Myocyte (in vitro differentiated cells): ENCODE measurements around the gene SEPTIN3. TPM values are rescaled to one million over a fixed set of nuclear protein-coding genes. Genes with fewer than 3 reads are reported as not detected.
"Not testable (repeated sequence)": the region's sequence is repeated elsewhere in the genome, so short reads cannot be mapped to it uniquely, and the experiment has no call there.

Experiments
- DNase-seq: peaks from one replicate; pipeline ENCODE4 v3.0.0-alpha.2; 2012; ENCODE audit warnings: low read depth
- total RNA-seq: library from RNA; depleted of rRNA; stranded (reverse); fragments of >200 nt; gene quantifications from 2 replicates; pipeline ENCODE4 v1.2.3, GENCODE V29; 2014

SEPTIN3 gene
- total RNA-seq, 1 donor from 2014 or later = not detected

DNA sequence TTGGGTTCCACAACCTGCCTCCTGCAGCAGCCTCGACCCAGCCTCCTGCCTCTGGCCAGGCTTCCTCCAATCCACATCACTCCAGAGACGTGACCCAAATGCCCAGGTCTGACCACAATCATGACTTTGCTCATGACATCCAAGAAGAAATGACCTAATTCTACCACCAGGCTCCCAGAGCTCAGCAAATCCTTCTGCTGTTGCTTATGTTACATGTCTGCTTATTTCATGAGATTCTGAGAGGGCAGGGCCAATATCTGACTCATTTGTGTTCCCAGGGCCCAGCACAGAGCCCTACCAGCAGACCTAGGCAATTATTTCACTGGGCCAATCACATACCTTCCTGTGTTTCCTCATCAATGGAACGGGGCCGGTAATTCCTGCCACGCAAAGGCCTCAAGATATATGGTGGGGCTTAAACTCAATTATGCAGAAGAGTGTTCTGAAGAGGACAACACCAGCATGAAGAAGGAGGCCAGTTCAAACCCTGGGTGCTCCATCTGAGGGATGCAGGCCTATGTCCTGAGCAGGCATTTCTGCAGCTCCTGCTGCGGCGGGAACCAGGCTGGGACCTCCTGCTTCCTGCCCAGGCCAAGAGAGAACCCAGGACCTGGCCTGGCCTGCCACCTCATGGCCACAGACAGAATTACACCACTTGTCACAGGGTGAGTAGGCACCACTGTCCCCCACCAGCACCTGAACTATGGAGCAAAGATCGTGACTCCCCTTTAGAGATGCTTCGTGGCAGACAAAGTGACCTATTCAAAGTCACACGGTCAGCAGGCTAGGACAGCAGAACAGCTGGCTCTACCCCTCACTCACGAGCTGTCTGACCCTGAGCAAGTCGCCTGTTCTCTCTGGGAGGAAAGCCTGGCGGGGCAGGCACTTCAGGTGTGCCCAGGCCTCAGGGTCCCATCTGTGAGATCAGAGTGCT is 28.1 kb upstream of the SEPTIN3 start:
- DNase-seq = peak; percentile 84

DNA sequence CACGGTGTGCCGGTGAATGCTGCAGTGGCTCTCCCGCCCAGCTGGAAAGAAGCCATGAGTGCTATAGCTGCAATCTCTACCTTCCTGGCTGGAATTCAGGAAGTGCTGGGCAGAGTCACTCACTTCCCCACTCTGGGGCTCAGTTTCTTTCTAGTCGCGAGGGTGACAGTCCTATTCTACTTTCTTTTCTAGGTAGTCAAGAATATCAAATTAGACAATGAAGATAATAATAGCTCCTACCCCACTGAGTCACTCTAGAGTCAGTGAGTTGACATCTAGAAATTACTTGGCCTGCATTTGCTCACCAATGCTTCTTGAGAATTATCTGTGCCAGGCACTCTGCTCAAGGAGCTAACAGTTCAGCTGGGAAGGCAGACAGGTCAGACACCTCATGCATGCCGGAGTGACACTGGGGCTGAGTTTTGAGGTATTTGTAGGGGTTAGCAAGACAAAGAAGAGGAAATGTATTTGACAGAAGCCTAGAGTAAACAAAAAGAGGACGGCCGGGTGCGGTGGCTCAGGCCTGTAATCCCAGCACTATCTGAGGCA is 25.5 kb upstream of the SEPTIN3 start:
- peak; percentile 68 for DNase-seq

DNA sequence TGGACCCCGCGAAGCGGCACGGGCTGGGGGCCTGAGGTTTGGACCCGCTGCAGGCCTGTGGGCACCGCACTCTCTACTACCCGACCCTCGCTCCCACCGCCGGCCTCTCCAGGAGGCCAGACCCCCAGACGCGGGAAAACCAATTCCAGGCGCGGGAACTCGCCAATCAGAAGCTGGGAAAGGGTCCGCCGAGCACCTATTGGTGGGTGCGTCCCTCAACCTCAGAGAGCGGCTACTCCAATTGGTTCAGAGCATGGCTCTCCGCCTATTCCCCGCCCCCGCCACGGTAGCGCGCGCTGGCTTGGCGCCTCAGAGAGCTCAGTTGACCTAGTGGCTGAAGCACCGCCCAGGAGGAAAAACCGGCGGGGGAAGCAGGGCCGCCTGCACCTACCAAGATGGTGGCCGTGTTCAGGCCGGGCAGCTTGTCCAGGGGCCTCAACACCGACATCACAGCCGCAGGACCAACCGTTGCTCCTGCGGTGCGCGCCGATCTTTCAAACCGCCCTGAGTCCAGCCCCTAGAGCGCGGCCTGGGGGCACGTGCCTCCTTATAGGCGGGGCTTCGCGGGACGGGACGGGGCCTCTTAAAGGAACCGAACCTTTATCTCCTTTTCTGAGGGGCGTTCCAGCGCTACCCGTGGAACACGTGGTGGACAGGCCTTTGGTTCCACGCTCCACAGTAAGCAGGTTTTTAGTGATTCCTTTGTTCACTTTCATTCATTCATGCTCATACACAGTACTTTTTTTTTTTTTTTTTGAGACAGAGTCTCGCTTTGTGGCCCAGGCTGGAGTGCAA is 22.4 kb upstream of the SEPTIN3 start, which contains the start of gene CENPM:
TSS of gene CENPM (minus strand) at position 524 of the 795 bp plus-strand sequence. CDS start at position 448, 76 bp downstream.
- peak; percentile 96 for DNase-seq

DNA sequence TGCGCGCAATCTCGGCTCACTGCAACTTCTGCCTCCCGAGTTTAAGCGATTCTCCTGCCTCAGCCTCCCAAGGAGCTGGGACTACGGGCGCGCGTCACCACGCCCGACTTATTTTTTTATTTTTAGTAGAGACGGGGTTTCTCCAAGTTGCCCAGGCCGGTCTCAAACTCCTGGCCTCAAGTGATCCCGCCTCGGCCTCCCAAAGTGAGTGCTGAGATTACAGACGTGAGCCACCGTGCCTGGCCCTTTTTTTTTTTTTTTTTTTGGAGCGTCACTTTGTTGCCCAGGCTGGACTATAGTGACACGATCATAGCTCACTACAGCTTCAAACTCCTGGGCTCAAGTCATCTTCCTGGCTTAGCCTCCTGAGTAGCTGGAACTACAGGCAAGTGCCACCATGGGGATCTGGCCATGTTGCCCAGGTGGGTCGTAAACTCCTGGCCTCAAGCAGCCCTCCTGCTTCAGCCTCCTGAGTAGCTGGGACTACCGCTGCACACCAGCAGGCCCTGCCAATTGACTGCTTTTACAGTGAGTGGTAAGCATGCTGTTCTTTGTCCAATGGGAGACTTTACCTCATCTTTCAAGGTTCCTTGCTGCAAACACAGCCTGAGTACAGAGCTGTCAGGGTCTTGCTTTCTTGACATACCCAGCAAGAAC is 21.7 kb upstream of the SEPTIN3 start:
- DNase-seq = no peak

DNA sequence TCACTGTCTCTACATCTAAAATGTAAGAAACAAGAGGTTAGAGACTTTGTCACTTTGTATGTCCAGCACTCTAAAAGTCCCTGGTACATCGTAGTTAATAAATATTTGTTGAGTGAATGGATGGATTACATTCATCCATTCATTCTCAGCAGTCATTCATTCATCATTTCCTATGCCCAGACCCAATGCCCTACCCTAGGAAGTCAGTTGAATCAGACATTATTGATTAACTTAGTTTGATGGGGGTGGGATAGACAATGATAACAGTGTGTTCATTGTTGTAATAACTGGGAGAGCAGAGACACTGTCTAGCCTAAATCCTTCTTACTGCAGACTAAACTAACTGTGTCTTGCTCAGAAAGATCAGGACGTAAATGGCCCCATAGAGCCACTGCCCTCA is 21.1 kb upstream of the SEPTIN3 start:
- DNase-seq = no peak

DNA sequence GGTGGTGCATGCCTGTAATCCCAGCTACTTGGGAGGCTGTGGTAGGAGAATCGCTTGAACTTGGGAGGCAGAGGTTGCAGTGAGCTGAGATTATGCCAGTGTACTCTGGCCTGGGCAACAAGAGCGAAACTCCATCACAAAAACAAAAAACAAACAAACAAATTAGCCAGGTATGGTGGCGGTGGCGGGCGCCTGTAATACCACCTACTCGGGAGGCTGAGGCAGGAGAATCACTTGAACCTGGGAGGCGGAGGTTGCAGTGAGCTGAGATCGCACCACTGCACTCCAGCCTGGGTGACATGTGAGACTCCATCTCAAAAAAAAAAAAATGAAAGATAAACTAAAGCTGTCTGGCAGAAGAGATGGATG is 20.3 kb upstream of the SEPTIN3 start:
- DNase-seq = not testable (repeated sequence)

DNA sequence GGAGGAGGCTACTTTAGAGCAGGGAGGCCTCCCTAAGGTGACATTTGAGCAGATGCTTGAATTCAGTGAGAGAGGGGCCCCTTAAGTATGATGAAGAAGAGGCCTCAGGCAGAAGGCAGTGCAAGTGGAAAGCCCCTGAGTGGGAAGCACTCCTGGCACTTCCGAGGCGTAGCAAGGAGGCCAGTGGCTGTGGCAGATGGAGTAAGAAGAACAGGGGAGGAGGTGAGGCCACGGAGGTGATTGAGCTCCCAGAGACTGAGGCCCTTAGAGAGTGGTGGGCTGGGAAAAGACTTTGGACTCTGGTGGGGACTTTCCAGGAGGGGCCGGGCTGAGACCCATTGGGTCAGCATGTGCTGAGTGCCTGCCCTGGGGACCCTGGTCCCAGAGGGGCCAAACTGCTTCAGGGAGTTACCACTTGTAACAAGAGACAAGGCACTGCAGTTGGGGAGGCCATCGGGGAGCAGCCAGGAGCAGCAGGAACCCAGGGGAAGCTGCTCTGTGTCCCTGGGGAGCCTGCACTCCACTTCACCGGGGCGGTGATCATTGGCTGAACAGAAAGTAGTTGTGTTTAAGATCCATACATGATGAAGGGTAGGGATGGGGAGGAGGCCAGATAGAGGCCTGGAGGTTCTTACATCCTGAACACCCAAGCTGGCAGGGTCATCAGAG is 19.8 kb upstream of the SEPTIN3 start:
- no peak for DNase-seq

DNA sequence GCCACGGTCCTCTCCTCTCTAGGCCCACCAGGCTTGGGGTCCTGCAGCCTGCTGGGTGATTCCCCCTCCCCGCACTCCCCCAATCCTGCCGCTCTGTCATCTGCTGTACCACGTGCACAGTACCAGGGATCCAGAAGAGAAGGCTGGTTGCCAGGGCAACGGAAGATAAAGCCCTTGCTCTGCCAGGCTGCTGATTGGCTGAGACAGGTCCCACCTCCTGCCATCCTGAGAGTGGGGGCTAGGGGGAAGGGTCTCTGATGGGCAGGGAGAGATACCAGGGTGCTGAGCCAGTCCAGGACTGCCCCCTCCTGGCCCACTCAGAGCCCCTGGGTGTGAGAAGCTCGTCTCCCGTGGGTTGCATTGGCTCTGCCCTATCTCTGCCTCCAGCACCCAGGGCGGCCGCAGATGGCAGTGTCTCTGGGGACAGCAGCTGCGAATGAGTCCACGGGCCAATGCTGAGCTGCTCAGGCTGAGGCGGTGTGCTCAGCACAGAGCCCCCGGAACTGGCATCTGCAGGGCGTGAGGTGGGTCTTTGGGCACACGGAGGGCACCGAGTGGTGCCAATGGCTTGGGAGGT is 17.3 kb upstream of the SEPTIN3 start, which contains the start of gene SMIM45:
TSS of gene SMIM45 (plus strand) at position 253 of the 577 bp plus-strand sequence.
- DNase-seq = peak; percentile 12

DNA sequence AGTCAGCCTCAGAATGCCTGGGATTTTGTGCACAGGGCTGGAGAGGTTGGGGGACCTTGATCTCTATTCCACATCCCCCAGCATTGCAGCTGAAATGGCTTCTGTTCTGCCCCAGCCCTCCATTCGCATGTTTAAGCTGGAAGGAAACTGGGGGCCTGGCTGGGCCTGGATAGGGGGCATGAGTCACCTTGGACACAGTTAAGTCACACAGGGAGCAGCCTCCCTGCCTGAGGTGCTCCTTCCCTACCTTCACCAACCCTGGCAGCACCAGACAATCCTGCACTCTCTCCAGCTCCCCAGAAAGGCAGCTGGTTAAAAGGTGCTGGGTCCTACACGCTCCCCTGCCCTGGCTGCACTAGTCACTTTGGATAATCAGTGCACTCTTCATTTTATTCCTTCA is 16.5 kb upstream of the SEPTIN3 start:
- DNase-seq = no peak

DNA sequence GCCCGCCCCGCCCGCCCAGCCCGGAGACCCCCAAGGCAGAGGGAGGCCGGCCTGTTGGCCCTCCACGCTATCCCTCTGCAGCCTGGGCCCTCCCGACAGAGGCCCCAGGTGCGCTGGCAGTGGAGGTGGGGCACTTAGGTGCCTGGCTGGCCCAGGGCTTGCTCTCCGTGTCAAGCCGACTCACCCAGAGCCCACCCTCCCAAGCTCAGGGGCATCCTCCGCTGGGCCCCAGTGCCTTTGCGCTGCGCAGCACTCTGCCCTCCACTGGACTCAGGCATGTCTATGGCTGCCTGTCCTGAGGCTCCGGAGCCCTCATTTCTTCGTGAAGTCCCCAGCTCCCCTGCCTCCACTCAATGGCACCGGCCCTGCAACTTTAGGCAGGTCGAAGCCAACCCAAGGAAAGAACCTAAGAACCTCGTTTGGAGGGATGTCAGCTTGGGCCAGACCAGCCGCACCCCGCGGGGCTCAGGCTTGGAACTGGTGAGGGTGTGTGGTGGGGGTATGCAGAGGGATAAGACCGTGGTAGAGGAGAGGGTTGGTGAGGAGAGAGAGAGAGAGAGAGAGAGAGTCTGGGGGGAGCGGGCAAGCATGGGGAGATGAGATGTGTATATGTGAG is 11.2 kb upstream of the SEPTIN3 start:
- DNase-seq = no peak

DNA sequence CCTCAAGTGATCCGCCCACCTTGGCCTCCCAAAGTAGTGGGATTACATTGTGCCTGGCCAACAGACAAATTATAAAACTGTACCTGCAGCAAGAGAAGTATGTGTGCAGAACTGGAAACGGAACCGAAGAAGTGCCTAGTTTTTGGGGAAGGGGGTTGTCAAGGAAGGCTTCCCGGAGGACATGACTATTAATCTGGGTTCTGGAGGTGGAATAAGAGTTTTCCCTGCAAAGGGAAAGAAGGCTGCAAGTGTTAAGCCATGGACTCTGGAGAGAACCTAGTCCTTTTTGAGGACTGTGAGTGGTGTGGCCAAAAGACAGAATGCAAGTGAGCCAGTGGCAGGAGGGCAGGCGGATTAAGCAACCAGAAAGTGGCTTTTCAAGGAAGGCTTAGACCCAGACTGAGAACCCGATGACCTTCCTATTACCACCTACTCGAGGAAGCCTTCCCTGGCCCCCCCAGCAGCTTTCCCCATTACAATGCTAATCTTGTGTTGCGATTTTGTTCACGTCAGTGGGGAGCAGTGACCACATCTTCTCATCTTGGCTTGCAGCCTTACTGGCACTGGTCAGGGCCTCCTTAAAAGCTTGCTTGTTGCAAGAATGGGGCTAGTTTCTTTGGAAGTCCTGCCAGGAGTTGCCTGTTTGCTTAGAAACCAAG is 5.7 kb upstream of the SEPTIN3 start:
- DNase-seq = no peak

DNA sequence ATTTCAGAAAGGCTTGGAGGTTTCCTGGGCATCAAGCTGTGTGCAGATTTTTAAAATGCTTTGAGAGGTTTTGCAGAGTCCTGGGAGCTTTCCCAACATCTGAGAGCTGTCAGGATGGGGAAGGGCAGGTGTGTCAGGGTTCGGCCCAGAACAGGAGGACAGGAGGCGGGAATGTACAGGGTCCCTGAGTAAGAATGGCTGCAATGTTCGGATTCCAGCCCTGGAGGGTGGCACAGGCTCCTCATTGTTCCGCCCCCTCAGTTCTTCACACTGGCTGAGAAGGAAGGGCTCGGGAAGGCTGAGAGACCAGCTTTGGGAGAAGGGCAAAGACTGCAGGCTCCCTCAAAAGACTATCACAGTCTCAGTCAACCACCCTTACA is 5.1 kb upstream of the SEPTIN3 start:
- no peak for DNase-seq

DNA sequence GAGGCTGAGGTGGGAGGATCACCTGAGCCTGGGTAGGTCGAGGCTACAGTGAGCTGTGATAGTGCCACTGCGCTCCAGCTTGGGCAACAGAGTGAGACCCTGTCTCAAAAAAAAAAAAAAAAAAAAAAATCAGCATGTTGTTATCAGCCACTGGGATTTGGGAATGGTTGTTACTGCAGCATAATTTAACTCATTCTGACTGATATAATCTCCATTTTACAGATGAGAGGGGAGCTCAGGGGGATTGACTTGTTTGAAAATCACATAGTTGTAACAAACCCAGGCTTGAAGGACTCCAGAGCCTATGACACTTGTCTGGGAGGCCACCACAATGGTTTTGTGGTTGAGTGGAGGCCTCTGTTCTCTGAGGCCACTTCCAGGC is 3.0 kb upstream of the SEPTIN3 start:
- DNase-seq = no peak

DNA sequence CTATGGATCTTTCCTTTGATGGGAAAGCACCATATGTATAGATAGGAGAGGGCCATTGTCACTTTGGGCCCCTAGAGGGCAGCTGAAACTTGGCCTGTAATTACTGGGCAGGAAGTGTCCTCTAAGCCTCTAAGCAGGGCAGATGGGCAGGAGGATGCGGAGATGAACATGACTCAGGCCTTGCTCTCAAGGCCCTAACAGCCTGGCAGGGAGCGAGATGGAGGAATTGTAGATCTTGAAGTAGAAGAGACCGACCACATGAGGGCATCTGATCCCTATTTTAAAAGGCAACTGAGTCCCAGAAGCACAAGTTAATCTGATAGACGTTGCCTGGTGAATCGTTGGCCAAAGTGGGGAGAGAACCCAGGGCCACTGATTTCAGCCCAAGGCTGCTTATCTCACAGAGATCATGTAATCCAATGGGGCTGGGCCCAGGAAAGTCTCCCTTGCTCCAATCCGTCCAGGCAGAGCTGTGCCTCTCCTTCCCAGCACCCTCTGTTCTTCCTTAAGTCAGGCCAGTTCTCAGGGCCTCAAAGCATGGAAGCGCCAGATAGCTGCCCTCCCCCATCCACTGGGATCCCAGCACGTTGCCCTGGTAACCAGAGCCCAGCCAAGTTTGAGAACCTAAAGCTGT is 2.5 kb upstream of the SEPTIN3 start:
- peak; percentile 82 for DNase-seq

DNA sequence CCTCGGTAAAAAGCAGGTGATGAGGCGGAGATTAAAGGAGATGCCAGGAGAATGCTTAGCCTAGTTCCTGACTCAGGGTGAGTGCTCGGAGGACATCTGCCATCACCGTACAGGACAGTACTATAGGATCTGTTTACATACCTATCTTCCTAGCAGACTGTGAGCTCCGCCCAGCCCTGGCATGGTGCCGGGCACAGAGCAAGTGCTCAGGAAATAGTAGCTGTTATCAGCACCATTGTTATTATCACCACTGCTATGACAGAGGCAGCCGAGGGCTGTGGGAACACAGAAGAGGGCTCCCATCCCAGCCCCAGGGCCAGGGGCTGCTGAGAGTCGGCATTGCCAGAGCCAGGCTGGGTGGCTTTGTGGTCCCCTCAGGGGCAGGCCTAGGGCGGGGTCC is 642 bp upstream of the SEPTIN3 start:
- no peak for DNase-seq

DNA sequence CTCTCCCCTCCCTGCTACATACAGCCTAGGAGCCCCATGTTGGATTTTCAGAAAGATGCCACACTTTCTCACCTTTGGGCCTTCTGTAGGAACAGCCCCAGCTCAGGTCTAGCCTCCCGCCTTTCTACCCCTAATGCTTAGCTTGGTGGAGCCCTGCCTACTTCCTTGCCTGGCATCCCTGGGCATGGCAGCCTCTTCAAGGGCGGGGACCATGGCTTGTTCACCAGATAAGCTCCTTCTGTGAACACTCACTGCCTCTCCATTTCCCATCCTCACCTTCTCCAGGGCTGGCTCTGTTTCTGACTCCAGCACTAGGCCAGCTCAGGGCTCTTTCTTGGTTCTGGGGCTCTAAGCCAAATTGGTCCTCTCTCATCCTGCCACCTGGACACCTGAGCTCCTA is 1.4 kb downstream of the SEPTIN3 start:
- DNase-seq = no peak

DNA sequence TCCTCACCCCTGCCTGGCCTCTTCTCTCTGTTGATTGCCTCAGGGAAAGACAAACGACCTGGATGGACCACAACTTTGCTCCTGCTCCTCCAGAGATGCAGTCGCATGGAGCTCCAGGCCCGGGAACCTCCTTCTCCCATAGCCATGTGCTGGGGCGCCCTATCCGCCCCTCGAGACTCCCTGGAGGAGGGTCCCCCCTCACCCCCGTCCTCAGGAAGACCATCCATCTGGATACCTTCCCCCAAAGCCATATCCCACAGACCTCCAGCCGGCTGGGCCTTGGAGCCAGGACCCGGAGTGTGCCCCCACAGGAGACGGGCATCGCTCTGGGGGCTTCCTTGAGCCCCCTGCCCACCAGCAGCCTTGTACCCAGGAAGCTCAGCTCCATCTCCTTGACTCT is 2.2 kb downstream of the SEPTIN3 start:
- DNase-seq = no peak

DNA sequence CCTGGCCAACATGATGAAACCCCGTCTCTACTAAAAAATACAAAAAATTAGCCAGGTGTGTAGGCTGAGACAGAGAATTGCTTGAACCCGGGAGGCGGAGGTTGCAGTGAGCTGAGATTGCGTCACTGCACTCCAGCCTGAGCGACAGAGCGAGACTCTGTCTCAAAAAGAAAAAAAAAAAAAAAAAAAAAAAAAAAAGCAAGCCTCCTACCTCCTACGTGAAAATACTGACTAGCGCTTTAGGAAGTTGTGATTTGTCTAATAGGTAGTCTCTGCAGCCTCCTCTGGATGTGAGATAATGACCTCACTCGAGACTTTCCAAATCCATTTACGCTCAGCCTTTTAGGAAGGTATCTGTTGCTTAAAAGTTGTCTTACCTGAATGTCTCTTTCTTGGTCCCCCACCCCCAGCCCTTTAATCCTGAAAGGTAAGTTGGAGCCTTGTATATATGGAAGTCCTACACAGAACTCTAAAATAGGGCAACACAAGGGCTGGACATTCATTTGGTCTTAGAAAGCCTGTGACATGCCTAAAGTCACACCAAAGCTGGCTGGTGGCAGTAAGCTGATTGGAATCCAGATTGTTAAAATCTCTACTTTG is 5.5 kb downstream of the SEPTIN3 start:
- DNase-seq = no peak
